Measurements from ENCODE around the gene OR10T2. TPM values are rescaled to one million over a fixed set of nuclear protein-coding genes. Genes with fewer than 3 reads are reported as not detected.
"Not testable (repeated sequence)": the region's sequence is repeated elsewhere in the genome, so short reads cannot be mapped to it uniquely, and the experiment has no call there.

OR10T2 gene
- total RNA-seq (not detected), polyA plus RNA-seq (not detected)

GRCh38 chr1:158398818-158399514, at the start of gene OR10T2:
TSS of gene OR10T2 (minus strand) at chr1:158399466. CDS start at chr1:158399466, 0 bp downstream.
- no peak for DNase-seq
- no peak within 1 kb of the TSS for H3K4me3 Mint-ChIP-seq
- intact Hi-C loops (cut with micrococcal nuclease), result no loop called here
- no peak within 1 kb of the TSS for H3K27ac Mint-ChIP-seq
- H3K4me3 ChIP-seq (ENCODE audit: low read length in 2 of 2), result no peak within 1 kb of the TSS
- no peaks in the 10 kb centered on the region for H3K4me1 Mint-ChIP-seq
- H3K27ac ChIP-seq (ENCODE audit: low read depth, low read length), result no peak within 1 kb of the TSS
- peaks cover 7 to 13% of the 10 kb centered on the region in 2 donors for H3K27me3 Mint-ChIP-seq
- ChIA-PET CTCF (ENCODE audit: partially characterized antibody) (no interaction called here), POLR2A (ENCODE audit: partially characterized antibody) (no interaction called here)
- H3K36me3 Mint-ChIP-seq, result no peaks in the 10 kb centered on the region
- no peaks in the 10 kb centered on the region for H3K36me3 ChIP-seq (ENCODE audit: insufficient read depth, low read length)
- H3K9me3 ChIP-seq (ENCODE audit: control insufficient read depth in 1 of 2, low read length in 2 of 2), result no peaks in the 10 kb centered on the region
- H3K9me3 Mint-ChIP-seq, result peaks cover 0 to 4% (median 0%) of the 10 kb centered on the region in 8 donors
- H3K4me1 ChIP-seq (ENCODE audit: insufficient read depth, low read length), result no peaks in the 10 kb centered on the region
- H3K27me3 ChIP-seq (ENCODE audit: insufficient read depth, low read length), result peaks cover 5% of the 10 kb centered on the region

- H3K9me3 Mint-ChIP-seq, result peaks cover 0 to 2% (median 0%) of the 10 kb centered on the region in 8 donors
- no peak overlapping the region for H3K27ac ChIP-seq (ENCODE audit: low read depth, low read length)
- peaks cover 19 to 21% of the 10 kb centered on the region in 2 donors for H3K27me3 Mint-ChIP-seq
- H3K27me3 ChIP-seq (ENCODE audit: insufficient read depth, low read length), result no peaks in the 10 kb centered on the region
- POLR2A ChIA-PET (ENCODE audit: partially characterized antibody), result no interaction called here
- H3K27ac Mint-ChIP-seq, result no peak overlapping the region
- no peaks in the 10 kb centered on the region for H3K36me3 ChIP-seq (ENCODE audit: insufficient read depth, low read length)
- H3K4me1 ChIP-seq (ENCODE audit: insufficient read depth, low read length), result no peaks in the 10 kb centered on the region
- DNase-seq, result no peak
- no peak overlapping the region for H3K4me3 Mint-ChIP-seq
- intact Hi-C loops (cut with micrococcal nuclease), result no loop called here
- CTCF ChIA-PET (ENCODE audit: partially characterized antibody), result no interaction called here
- no peaks in the 10 kb centered on the region for H3K4me1 Mint-ChIP-seq
- no peaks in the 10 kb centered on the region for H3K9me3 ChIP-seq (ENCODE audit: control insufficient read depth in 1 of 2, low read length in 2 of 2)
- H3K36me3 Mint-ChIP-seq, result no peaks in the 10 kb centered on the region
- no peak overlapping the region for H3K4me3 ChIP-seq (ENCODE audit: low read length in 2 of 2)
Observed at GRCh38 chr1:158445376-158445775, 46.1 kb upstream of the OR10T2 start.

- no peaks in the 10 kb centered on the region for H3K27me3 ChIP-seq (ENCODE audit: insufficient read depth, low read length)
- POLR2A ChIA-PET (ENCODE audit: partially characterized antibody), result no interaction called here
- H3K27me3 Mint-ChIP-seq, result peaks cover 25 to 37% of the 10 kb centered on the region in 2 donors
Observed at GRCh38 chr1:158434741-158435140, 35.5 kb upstream of the OR10T2 start.

GRCh38 chr1:158430163-158430562, 30.9 kb upstream of the OR10T2 start:
- H3K9me3 ChIP-seq (ENCODE audit: control insufficient read depth in 1 of 2, low read length in 2 of 2); DNase-seq; H3K27ac Mint-ChIP-seq; CTCF ChIA-PET (ENCODE audit: partially characterized antibody); H3K4me1 Mint-ChIP-seq; H3K4me3 Mint-ChIP-seq; H3K27me3 ChIP-seq (ENCODE audit: insufficient read depth, low read length); H3K4me1 ChIP-seq (ENCODE audit: insufficient read depth, low read length); H3K36me3 Mint-ChIP-seq; H3K4me3 ChIP-seq (ENCODE audit: low read length in 2 of 2); H3K27ac ChIP-seq (ENCODE audit: low read depth, low read length); intact Hi-C loops (cut with micrococcal nuclease); H3K36me3 ChIP-seq (ENCODE audit: insufficient read depth, low read length); POLR2A ChIA-PET (ENCODE audit: partially characterized antibody): not testable (repeated sequence)
- peaks cover 19 to 36% of the 10 kb centered on the region in 2 donors for H3K27me3 Mint-ChIP-seq
- H3K9me3 Mint-ChIP-seq, result peaks cover 0 to 39% (median 27%) of the 10 kb centered on the region in 8 donors

More at GRCh38 chr1:158434741-158435140, 35.5 kb upstream of the OR10T2 start:
- H3K36me3 ChIP-seq (ENCODE audit: insufficient read depth, low read length), result no peaks in the 10 kb centered on the region
- Mint-ChIP-seq H3K36me3 (no peaks in the 10 kb centered on the region), H3K9me3 (peaks cover 0 to 26% (median 13%) of the 10 kb centered on the region in 8 donors), H3K27ac (no peak overlapping the region), H3K4me1 (no peaks in the 10 kb centered on the region), H3K4me3 (no peak overlapping the region)
- no peaks in the 10 kb centered on the region for H3K9me3 ChIP-seq (ENCODE audit: control insufficient read depth in 1 of 2, low read length in 2 of 2)
- CTCF ChIA-PET (ENCODE audit: partially characterized antibody), result no interaction called here
- no peak for DNase-seq
- intact Hi-C loops (cut with micrococcal nuclease), result no loop called here
- H3K4me1 ChIP-seq (ENCODE audit: insufficient read depth, low read length), result no peaks in the 10 kb centered on the region
- H3K27ac ChIP-seq (ENCODE audit: low read depth, low read length), result no peak overlapping the region
- H3K4me3 ChIP-seq (ENCODE audit: low read length in 2 of 2), result no peak overlapping the region

GRCh38 chr1:158426137-158426536, 26.9 kb upstream of the OR10T2 start, which contains the start of gene OR10K2:
TSS of gene OR10K2 (minus strand) at chr1:158426237. CDS start at chr1:158420866, 5,371 bp downstream.
- H3K4me1 ChIP-seq (ENCODE audit: insufficient read depth, low read length), result no peaks in the 10 kb centered on the region
- DNase-seq, result no peak
- ChIA-PET CTCF (ENCODE audit: partially characterized antibody) (no interaction called here), POLR2A (ENCODE audit: partially characterized antibody) (no interaction called here)
- no peaks in the 10 kb centered on the region for H3K9me3 ChIP-seq (ENCODE audit: control insufficient read depth in 1 of 2, low read length in 2 of 2)
- Mint-ChIP-seq H3K27ac (no peak within 1 kb of the TSS), H3K27me3 (peaks cover 7 to 19% of the 10 kb centered on the region in 2 donors), H3K9me3 (peaks cover 0 to 23% (median 17%) of the 10 kb centered on the region in 8 donors), H3K36me3 (no peaks in the 10 kb centered on the region), H3K4me1 (no peaks in the 10 kb centered on the region), H3K4me3 (no peak within 1 kb of the TSS)
- no peak within 1 kb of the TSS for H3K27ac ChIP-seq (ENCODE audit: low read depth, low read length)
- H3K4me3 ChIP-seq (ENCODE audit: low read length in 2 of 2), result no peak within 1 kb of the TSS
- intact Hi-C loops (cut with micrococcal nuclease), result no loop called here
- no peaks in the 10 kb centered on the region for H3K36me3 ChIP-seq (ENCODE audit: insufficient read depth, low read length)
- no peaks in the 10 kb centered on the region for H3K27me3 ChIP-seq (ENCODE audit: insufficient read depth, low read length)

- H3K27me3 Mint-ChIP-seq, result peaks cover under 1 to 17% of the 10 kb centered on the region in 2 donors
- intact Hi-C loops (cut with micrococcal nuclease), result no loop called here
- no peaks in the 10 kb centered on the region for H3K4me1 ChIP-seq (ENCODE audit: insufficient read depth, low read length)
- no peaks in the 10 kb centered on the region for H3K36me3 Mint-ChIP-seq
- no peaks in the 10 kb centered on the region for H3K4me1 Mint-ChIP-seq
- no peaks in the 10 kb centered on the region for H3K27me3 ChIP-seq (ENCODE audit: insufficient read depth, low read length)
- CTCF ChIA-PET (ENCODE audit: partially characterized antibody), result no interaction called here
- no peak for DNase-seq
- no peak overlapping the region for H3K4me3 Mint-ChIP-seq
- H3K36me3 ChIP-seq (ENCODE audit: insufficient read depth, low read length), result no peaks in the 10 kb centered on the region
- no peak overlapping the region for H3K27ac Mint-ChIP-seq
- POLR2A ChIA-PET (ENCODE audit: partially characterized antibody), result no interaction called here
- H3K9me3 Mint-ChIP-seq, result peaks cover 0 to 17% (median 14%) of the 10 kb centered on the region in 8 donors
- no peaks in the 10 kb centered on the region for H3K9me3 ChIP-seq (ENCODE audit: control insufficient read depth in 1 of 2, low read length in 2 of 2)
- no peak overlapping the region for H3K4me3 ChIP-seq (ENCODE audit: low read length in 2 of 2)
- no peak overlapping the region for H3K27ac ChIP-seq (ENCODE audit: low read depth, low read length)
Observed at GRCh38 chr1:158425027-158425426, 25.8 kb upstream of the OR10T2 start.

- CTCF ChIA-PET (ENCODE audit: partially characterized antibody), result no interaction called here
- intact Hi-C loops (cut with micrococcal nuclease), result no loop called here
- Histone ChIP-seq H3K9me3 (ENCODE audit: control insufficient read depth in 1 of 2, low read length in 2 of 2) (no peaks in the 10 kb centered on the region), H3K4me3 (ENCODE audit: low read length in 2 of 2) (no peak overlapping the region), H3K27ac (ENCODE audit: low read depth, low read length) (no peak overlapping the region), H3K36me3 (ENCODE audit: insufficient read depth, low read length) (no peaks in the 10 kb centered on the region), H3K27me3 (ENCODE audit: insufficient read depth, low read length) (no peaks in the 10 kb centered on the region), H3K4me1 (ENCODE audit: insufficient read depth, low read length) (no peaks in the 10 kb centered on the region)
- no peaks in the 10 kb centered on the region for H3K36me3 Mint-ChIP-seq
- peaks cover 0 to 2% (median 0%) of the 10 kb centered on the region in 8 donors for H3K9me3 Mint-ChIP-seq
- no peak overlapping the region for H3K27ac Mint-ChIP-seq
- H3K4me3 Mint-ChIP-seq, result no peak overlapping the region
- POLR2A ChIA-PET (ENCODE audit: partially characterized antibody), result no interaction called here
- no peak for DNase-seq
- peaks cover 0 to 4% of the 10 kb centered on the region in 2 donors for H3K27me3 Mint-ChIP-seq
- no peaks in the 10 kb centered on the region for H3K4me1 Mint-ChIP-seq
Observed at GRCh38 chr1:158422212-158422611, 22.9 kb upstream of the OR10T2 start.
